ENCODE results near the gene SLIT3.

Gene SLIT3

DNA sequence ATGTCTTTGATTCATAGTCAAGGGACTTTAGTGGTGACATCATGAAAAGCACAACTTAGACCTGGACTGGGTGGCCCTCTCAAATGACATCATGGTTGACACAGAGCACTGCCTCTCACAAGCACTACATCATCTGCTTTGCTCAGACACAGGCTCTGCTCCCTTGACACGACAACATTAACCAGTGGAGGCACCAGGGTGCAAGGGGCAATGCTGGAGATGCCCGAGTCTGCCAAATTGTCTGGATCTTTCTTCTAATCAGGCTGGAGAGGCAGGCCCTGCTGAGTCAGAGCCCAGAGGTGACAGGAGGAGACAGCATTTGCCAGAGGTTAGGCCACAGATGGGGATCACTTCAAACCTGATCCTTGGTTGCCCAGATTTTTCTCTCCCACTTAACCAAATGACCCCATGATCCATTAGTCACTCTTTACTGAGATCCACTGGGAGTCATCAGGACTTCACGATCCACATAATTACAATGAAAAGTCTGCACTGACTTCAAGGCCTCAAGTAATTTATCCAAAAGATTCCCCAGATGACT, 174.4 kb downstream of the SLIT3 start:
- Mint-ChIP-seq H3K9me3 (peaks cover 21% of the 10 kb centered on the region), H3K4me3 (no peak overlapping the region), H3K27ac (no peak overlapping the region), H3K27me3 (ENCODE audit: low read depth, poor library complexity) (no peaks in the 10 kb centered on the region), H3K4me1 (peaks cover 42% of the 10 kb centered on the region), H3K36me3 (ENCODE audit: low read depth) (peaks cover 19% of the 10 kb centered on the region)
- DNase-seq = no peak
- TF ChIP-seq, protein P1, sequence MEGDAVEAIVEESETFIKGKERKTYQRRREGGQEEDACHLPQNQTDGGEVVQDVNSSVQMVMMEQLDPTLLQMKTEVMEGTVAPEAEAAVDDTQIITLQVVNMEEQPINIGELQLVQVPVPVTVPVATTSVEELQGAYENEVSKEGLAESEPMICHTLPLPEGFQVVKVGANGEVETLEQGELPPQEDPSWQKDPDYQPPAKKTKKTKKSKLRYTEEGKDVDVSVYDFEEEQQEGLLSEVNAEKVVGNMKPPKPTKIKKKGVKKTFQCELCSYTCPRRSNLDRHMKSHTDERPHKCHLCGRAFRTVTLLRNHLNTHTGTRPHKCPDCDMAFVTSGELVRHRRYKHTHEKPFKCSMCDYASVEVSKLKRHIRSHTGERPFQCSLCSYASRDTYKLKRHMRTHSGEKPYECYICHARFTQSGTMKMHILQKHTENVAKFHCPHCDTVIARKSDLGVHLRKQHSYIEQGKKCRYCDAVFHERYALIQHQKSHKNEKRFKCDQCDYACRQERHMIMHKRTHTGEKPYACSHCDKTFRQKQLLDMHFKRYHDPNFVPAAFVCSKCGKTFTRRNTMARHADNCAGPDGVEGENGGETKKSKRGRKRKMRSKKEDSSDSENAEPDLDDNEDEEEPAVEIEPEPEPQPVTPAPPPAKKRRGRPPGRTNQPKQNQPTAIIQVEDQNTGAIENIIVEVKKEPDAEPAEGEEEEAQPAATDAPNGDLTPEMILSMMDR (IDR thresholded peaks at IDR 0.05) = no peak

DNA sequence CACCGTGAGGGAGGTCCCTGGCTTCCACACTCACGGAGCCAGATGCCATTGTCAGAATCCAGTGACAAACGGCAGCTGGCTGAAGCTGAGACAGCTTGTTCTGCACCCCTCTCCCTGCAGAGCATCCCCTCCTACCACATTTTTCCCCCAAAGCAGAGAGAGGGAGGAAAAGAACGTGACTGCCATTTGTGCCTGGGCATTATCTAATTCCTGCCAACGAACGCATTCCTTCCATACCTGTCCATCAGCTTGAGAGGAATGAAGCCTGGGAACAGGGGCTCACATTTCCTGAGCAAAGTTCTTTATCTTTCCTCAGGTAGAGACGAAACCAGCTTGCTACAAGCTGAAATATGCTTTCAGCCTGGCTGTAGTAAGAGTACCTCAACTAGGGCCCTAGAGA, 175.4 kb downstream of the SLIT3 start:
- Mint-ChIP-seq H3K27ac (peak overlapping the region; percentile 11), H3K4me1 (peaks cover 32% of the 10 kb centered on the region), H3K27me3 (ENCODE audit: low read depth, poor library complexity) (no peaks in the 10 kb centered on the region), H3K4me3 (no peak overlapping the region), H3K36me3 (ENCODE audit: low read depth) (peaks cover 19% of the 10 kb centered on the region), H3K9me3 (peaks cover 21% of the 10 kb centered on the region)
- no peak for DNase-seq
- TF ChIP-seq, protein P1 (IDR thresholded peaks at IDR 0.05) = no peak

DNA sequence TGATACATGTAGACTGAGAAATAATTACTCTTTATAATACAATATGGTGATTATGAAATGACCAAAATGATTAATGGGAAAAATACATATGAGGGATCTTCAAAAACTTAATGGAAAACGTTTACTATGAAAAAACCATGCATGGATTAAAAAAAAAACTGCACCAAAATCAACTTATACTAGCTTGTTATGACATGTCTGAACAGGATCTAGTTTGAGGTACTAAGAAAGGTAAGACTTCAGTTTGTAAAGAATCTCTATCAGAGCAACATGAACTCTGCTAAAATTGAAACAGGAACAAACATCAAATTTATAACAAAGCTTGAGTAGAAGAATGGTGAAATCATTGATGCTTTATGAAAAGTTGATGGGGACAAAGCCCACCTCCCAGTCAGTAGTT, 178.0 kb downstream of the SLIT3 start:
- no peak for DNase-seq
- Mint-ChIP-seq H3K36me3 (ENCODE audit: low read depth) (peaks cover 19% of the 10 kb centered on the region), H3K4me3 (no peak overlapping the region), H3K4me1 (peaks cover 40% of the 10 kb centered on the region), H3K27ac (no peak overlapping the region), H3K9me3 (peaks cover 21% of the 10 kb centered on the region), H3K27me3 (ENCODE audit: low read depth, poor library complexity) (no peaks in the 10 kb centered on the region)
- TF ChIP-seq, protein P1 (IDR thresholded peaks at IDR 0.05) = no peak

DNA sequence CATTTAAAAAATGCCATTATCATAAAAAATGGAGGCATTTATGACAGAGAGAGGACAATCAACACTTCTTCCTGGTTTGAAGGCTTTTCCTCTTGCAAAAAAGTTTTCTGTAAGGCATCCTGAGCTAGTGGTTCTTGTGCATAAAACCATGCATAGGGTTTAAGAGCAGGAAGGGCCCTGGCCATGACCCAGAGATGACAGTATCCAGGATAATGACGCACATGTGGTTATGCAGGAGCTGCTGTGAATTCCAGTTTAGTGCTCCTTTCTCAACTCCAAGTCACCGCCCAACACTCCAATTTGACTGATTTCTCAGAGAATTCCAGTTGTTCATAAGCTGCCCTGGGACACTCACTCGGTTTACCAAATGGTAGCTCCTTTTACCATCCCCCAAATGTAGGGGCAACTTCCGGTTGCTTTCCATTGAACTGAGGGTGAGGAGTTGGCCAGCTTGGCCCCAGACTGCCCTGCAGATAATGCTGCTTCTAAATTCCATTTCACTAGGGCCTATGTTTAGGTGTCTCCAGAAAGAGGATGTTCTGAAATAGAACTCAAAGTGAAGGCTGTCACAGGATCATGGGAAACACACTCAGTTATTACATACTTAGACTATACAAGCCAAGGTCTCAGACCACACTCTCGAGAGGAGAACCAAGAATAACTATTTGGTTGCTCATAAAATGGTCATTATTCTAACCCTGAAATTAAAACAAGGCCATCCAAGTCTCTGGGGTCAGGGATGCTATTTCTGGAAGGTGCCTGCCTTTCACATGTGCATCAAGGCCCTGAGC, 179.1 kb downstream of the SLIT3 start:
- TF ChIP-seq, protein P1 (IDR thresholded peaks at IDR 0.05) = no peak
- H3K27me3 Mint-ChIP-seq (ENCODE audit: low read depth, poor library complexity) = peaks cover 4% of the 10 kb centered on the region

DNA sequence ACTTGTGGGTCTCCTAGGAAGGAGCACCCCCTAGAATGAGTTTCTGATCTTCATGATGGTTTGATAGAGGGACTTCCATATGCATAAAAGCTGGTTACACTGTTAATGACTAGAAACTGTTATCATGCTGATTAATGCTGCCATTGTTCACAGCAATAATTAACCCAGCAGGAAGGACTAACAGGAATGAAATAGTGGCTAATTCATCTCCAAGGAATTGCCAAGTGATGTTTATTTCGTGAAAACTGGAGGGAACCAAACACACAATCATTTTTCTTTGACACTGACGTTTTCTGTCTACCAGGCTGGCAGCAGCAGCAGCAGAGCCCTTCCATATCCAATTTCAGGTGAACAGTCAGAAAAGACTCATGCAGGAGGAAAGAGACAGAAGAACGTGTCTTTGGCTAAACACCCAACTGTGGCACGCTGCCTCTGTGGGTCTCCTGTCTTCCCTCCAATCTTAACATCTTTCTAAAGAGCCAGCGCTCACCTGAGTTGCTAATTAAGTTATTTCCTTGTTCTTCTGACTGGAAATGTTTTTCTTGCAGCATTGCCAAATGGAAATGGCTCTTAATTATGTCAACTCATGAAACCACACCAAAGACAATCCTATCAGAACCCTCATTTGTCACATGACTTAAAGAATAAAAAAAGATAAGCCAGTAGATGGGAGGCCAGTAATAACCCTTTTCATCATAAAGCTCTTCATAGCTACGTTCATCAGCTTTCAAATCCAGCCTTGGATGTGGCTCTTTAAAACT, 181.5 kb downstream of the SLIT3 start:
- DNase-seq = no peak
- TF ChIP-seq, protein P1 (IDR thresholded peaks at IDR 0.05) = no peak
- Mint-ChIP-seq H3K27me3 (ENCODE audit: low read depth, poor library complexity) (peaks cover 7% of the 10 kb centered on the region), H3K9me3 (peaks cover 18% of the 10 kb centered on the region), H3K4me3 (no peak overlapping the region), H3K27ac (no peak overlapping the region), H3K4me1 (peaks cover 23% of the 10 kb centered on the region), H3K36me3 (ENCODE audit: low read depth) (peaks cover 15% of the 10 kb centered on the region)

More for the DNA sequence above, 179.1 kb downstream of the SLIT3 start:
- Mint-ChIP-seq H3K36me3 (ENCODE audit: low read depth) (peaks cover 19% of the 10 kb centered on the region), H3K4me3 (no peak overlapping the region), H3K9me3 (peaks cover 21% of the 10 kb centered on the region), H3K27ac (no peak overlapping the region), H3K4me1 (peaks cover 37% of the 10 kb centered on the region)
- DNase-seq = no peak

Data from nephron progenitor cell (in vitro differentiated cells).